ENCODE measurements around the gene RUNDC3A. TPM values are rescaled to one million over a fixed set of nuclear protein-coding genes. Genes with fewer than 3 reads are reported as not detected.

Gene RUNDC3A
- polyA plus RNA-seq, 1 donor (not counting 4 experiments of a cell fraction or from before 2014, with no cell fraction given): 1.6 TPM

DNA sequence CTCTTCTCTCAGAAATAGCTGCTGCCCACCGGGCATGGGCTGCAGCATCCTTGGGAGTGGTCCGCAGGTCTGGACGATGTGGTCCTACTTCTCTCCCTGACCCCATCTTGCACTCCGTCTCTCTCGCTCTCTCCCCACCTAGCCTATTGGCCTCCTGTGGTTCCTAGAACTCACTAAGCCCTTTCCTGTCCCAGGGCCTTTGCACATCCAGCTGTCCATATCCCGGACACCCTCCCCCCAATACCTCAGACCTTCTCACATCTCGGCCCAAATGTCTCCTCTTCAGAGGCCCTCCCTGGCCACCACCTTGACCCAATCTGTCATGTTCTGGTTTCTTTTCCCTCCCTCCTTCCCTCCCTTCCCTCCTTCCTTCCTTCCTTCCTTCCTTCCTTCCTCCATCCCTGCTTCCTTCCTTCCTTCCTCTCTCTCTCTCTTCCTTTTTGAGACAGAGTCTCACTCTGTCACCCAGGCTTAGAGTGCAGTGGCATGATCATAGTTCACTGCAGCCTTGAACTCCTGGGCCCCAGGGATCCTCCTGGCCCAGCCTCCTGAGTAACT is 45.0 kb upstream of the RUNDC3A start:
- TF ChIP-seq EZH2 (IDR thresholded peaks at IDR 0.05; ENCODE audit: low read length): no peak
- TF ChIP-seq, protein P1, sequence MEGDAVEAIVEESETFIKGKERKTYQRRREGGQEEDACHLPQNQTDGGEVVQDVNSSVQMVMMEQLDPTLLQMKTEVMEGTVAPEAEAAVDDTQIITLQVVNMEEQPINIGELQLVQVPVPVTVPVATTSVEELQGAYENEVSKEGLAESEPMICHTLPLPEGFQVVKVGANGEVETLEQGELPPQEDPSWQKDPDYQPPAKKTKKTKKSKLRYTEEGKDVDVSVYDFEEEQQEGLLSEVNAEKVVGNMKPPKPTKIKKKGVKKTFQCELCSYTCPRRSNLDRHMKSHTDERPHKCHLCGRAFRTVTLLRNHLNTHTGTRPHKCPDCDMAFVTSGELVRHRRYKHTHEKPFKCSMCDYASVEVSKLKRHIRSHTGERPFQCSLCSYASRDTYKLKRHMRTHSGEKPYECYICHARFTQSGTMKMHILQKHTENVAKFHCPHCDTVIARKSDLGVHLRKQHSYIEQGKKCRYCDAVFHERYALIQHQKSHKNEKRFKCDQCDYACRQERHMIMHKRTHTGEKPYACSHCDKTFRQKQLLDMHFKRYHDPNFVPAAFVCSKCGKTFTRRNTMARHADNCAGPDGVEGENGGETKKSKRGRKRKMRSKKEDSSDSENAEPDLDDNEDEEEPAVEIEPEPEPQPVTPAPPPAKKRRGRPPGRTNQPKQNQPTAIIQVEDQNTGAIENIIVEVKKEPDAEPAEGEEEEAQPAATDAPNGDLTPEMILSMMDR (optimal IDR thresholded peaks at IDR 0.05 in 1 of 3, IDR thresholded peaks at IDR 0.05 in 1 of 3, conservative IDR thresholded peaks at IDR 0.05 in 1 of 3; ENCODE audit: extremely low read depth in 1 of 3, insufficient read depth in 2 of 3, low read length in 3 of 3): no peak
- Histone ChIP-seq H3K27ac (ENCODE audit: control insufficient read depth, insufficient read depth, low read length) (no peak overlapping the region), H3K4me2 (ENCODE audit: control insufficient read depth, extremely low read depth, insufficient read depth, low read depth, low read length) (no peak overlapping the region), H3K36me3 (ENCODE audit: control insufficient read depth in 2 of 2, extremely low read depth in 1 of 2, insufficient read depth in 2 of 2, low read length in 2 of 2) (no peaks in the 10 kb centered on the region), H3K9ac (ENCODE audit: control insufficient read depth, extremely low read depth, insufficient read depth, low read length) (no peak overlapping the region), H2AFZ (ENCODE audit: control insufficient read depth, low read length) (no peak overlapping the region), H4K20me1 (ENCODE audit: control insufficient read depth, extremely low read depth, insufficient read depth, low read length) (no peaks in the 10 kb centered on the region), H3K4me1 (ENCODE audit: control insufficient read depth, extremely low read depth, insufficient read depth, low read length) (no peaks in the 10 kb centered on the region), H3K9me3 (ENCODE audit: control insufficient read depth, low read depth, low read length) (no peaks in the 10 kb centered on the region), H3K27me3 (ENCODE audit: control insufficient read depth, extremely low read depth, insufficient read depth, low read length) (peaks cover 20% of the 10 kb centered on the region), H3K4me3 (ENCODE audit: control insufficient read depth in 2 of 3, extremely low read depth in 1 of 3, insufficient read depth in 2 of 3, low read depth in 1 of 3, low read length in 3 of 3) (no peak overlapping the region), H3K79me2 (ENCODE audit: control insufficient read depth, insufficient read depth, low read length) (no peaks in the 10 kb centered on the region), H3K9me1 (ENCODE audit: control insufficient read depth, extremely low read depth, insufficient read depth, low read length) (no peaks in the 10 kb centered on the region)
- DNase-seq (ENCODE audit: low read depth, low spot score): no peak
- no peak for FAIRE-seq
- dilution Hi-C loops (cut with MboI; ENCODE audit: extremely low pct_ligation_motif_present, low sequenced_read_pairs): no loop called here

DNA sequence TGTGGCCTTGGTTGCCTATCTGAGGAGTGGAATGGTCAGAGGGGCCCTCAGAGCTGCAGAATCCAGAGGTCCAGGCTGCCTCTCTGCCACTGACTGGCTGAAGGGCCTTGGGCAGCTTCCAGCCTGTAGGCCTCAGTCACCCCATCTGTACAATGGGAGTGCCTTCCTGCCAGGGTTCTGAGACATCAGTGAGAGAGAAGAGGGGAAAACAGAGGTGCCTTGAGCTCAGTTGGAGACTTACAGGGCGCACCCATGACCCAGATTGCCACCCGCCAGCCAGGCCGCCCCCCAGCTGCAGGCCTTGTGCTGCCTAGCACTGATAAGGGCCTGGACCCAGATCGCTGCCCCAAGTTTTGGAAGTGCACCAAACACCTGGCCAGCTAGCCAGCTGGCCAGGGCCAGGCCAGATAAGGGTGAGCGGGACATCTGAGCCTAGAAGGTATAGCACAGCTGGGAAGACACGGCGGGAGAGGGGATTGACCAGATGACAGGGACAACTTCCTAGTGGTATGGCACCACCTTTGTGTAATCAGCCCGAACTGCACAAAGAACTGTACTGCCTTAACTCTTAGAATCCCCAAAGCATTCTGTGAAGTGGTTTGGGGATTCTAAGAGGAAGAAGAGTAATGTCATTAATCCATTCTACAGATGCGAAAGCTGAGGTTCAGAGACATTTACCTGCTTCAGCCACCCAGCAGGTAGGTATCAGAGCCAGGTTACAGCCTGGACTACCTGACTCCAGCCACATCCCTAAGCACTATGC is 41.8 kb upstream of the RUNDC3A start:
- Histone ChIP-seq H3K79me2 (ENCODE audit: control insufficient read depth, insufficient read depth, low read length) (no peaks in the 10 kb centered on the region), H3K4me2 (ENCODE audit: control insufficient read depth, extremely low read depth, insufficient read depth, low read depth, low read length) (no peak overlapping the region), H3K4me3 (ENCODE audit: control insufficient read depth in 2 of 3, extremely low read depth in 1 of 3, insufficient read depth in 2 of 3, low read depth in 1 of 3, low read length in 3 of 3) (no peak overlapping the region), H4K20me1 (ENCODE audit: control insufficient read depth, extremely low read depth, insufficient read depth, low read length) (no peaks in the 10 kb centered on the region), H3K4me1 (ENCODE audit: control insufficient read depth, extremely low read depth, insufficient read depth, low read length) (no peaks in the 10 kb centered on the region), H3K9me3 (ENCODE audit: control insufficient read depth, low read depth, low read length) (no peaks in the 10 kb centered on the region), H3K9me1 (ENCODE audit: control insufficient read depth, extremely low read depth, insufficient read depth, low read length) (no peaks in the 10 kb centered on the region), H3K9ac (ENCODE audit: control insufficient read depth, extremely low read depth, insufficient read depth, low read length) (no peak overlapping the region), H3K27ac (ENCODE audit: control insufficient read depth, insufficient read depth, low read length) (no peak overlapping the region), H2AFZ (ENCODE audit: control insufficient read depth, low read length) (no peak overlapping the region), H3K36me3 (ENCODE audit: control insufficient read depth in 2 of 2, extremely low read depth in 1 of 2, insufficient read depth in 2 of 2, low read length in 2 of 2) (no peaks in the 10 kb centered on the region), H3K27me3 (ENCODE audit: control insufficient read depth, extremely low read depth, insufficient read depth, low read length) (peaks cover 14% of the 10 kb centered on the region)
- dilution Hi-C loops (cut with MboI; ENCODE audit: extremely low pct_ligation_motif_present, low sequenced_read_pairs): no loop called here
- DNase-seq (ENCODE audit: low read depth, low spot score) (no peak), FAIRE-seq (no peak)
- TF ChIP-seq EZH2 (IDR thresholded peaks at IDR 0.05; ENCODE audit: low read length): no peak
- TF ChIP-seq, protein P1 (optimal IDR thresholded peaks at IDR 0.05 in 1 of 3, IDR thresholded peaks at IDR 0.05 in 1 of 3, conservative IDR thresholded peaks at IDR 0.05 in 1 of 3; ENCODE audit: extremely low read depth in 1 of 3, insufficient read depth in 2 of 3, low read length in 3 of 3): peak in 1 of 3 experiments; percentile 19
